Activated T-cell treated with anti-CD3 and anti-CD28 coated beads, Interleukin-2, amount 50 U/mL, for 48 hours (primary cell): ENCODE data around the gene PML.

Source experiments
- DNase-seq, 2 experiments: peaks; one replicate each; pipeline ENCODE4 v3.0.0-alpha.2; 2020

Gene PML

GRCh38 chr15:73986776-73987056 lies 7.8 kb upstream of the PML start:
- no peak for DNase-seq

- DNase-seq, result no peak
Observed at GRCh38 chr15:73987250-73987649, 7.3 kb upstream of the PML start.

DNA sequence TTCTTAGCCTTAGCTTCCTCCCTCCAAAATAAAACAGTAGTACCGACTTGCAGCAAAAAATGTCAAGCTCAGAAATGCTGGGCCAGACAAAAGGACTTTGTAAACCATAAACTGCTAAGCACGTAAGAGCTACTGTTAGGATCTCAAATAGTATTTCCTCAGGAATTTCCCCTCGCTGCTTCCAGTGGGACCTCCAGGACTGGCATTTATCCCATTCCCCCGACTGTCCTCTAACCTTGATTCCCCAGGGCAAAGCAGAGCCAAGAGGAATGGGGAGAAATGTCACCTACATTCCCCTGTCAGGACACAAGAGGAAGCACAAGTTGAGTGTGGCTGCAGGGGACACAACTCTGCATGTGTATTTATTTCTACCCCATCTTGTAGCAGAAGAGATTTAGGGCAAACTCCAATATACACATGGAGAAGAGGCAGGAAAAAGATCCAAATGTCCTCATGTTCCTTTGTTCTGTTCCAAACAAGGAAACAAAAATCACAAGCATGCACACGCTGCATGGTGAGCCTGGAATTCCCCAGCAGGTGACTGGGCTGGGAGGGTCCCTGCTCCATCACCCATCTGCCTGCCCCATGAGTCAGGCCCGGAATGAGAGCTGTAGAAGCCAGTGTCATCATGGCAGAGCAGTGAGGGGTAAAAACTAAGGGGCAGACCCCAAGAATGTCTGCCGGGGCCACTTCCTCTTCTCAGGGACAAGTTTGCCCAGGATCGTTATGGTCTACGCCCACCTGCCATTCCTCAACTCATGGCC lies 6.7 kb upstream of the PML start:
- DNase-seq, result no peak

DNA sequence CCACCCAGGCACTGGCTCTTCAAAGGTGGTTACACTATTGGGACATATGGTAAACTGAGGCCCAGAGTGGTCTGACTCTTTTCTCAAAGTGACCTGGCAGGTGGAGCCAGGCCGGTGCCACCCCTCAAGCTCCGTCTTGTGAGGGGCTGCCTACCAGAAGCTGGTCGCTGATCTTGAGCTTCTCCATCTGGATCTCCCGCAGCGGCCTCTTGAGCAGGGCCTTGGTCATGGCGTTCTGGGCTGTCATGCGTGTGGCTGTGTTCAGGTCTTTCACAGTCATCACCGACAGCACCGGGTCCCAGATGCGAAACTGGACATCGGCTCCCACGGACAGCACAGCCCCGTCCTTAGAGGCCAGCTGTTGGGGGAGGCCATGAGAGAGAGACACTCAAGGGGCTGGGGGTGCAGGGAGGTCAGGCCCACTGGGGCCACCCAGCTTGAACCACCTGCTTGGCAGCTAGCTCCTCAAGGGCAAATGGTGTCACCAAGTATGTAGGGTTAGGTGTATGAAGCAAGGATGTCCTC lies 6.0 kb upstream of the PML start:
- no peak for DNase-seq

DNA sequence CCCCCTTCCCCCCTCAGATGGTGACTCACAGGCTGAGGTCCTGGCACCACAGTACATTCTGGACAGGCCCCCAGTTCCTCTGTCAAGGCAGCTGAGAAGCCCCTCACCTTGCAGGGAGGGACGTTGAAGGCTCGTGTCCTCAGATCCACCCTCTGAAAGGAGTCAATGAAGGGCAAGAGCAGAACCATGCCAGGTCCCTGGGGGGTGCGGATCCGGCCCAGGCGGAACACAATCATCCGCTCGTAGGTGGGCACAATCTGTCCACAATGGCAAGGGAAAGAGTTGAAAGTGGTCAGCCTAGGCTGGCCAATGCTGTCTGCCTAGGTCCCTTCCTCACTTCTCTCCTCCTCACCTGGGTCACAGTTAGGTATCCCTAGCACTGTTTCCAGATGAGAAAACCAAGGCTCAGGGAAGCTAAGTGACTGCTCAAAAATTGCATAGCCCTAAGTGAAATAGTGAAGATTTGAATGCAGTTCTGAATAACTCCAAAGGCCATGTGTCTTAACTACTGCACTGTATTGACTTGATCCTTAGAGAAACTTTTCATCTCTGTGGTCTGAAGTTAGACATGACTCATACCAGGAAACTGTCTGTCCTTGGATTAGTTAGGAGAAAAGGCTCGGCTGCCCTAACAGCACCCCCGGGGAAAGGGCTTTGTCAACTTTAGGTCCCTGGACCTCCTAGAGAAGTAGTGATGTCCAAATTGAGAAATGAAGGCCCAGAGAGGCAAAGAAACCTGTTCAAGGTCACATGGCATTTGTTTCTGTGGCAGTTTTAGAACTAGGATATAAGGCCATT lies 5.3 kb upstream of the PML start:
- DNase-seq, result no peak

DNA sequence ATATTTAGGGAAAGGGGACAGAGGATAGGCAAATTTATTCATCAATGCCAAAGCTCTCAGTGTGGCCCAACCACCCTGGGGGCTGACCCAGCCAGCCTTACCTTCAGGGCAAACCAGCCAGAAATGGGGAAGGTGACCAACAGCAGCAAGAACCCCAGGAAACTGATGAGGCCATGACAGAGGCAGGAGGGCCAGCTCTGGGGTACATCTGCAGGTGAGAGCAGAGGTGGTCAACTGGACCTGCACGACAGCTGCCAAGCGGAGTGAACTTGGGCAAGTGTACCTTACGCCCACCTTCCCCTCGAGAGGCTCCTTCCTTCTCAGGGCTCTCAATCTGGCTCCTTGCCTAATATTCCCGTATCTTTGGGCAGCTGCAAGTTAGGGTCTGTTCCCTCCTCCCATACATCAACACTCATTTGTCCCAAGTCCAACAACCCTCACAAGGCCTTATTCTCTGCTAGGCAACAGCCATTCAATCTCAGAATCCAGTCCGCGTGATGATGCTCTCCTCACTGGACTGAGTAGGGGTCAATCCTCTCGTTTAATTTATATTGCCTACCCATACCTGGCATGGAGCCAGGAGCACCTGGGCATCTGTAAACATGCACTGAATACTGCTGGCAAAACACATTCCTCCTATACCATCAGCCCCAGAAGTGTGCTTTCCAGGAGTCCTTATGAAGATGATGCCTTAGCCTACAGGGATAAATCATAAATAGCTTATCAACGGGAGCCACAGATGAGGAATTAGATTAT lies 4.1 kb upstream of the PML start:
- no peak for DNase-seq

GRCh38 chr15:73991260-73991659 lies 3.3 kb upstream of the PML start:
- no peak for DNase-seq

DNA sequence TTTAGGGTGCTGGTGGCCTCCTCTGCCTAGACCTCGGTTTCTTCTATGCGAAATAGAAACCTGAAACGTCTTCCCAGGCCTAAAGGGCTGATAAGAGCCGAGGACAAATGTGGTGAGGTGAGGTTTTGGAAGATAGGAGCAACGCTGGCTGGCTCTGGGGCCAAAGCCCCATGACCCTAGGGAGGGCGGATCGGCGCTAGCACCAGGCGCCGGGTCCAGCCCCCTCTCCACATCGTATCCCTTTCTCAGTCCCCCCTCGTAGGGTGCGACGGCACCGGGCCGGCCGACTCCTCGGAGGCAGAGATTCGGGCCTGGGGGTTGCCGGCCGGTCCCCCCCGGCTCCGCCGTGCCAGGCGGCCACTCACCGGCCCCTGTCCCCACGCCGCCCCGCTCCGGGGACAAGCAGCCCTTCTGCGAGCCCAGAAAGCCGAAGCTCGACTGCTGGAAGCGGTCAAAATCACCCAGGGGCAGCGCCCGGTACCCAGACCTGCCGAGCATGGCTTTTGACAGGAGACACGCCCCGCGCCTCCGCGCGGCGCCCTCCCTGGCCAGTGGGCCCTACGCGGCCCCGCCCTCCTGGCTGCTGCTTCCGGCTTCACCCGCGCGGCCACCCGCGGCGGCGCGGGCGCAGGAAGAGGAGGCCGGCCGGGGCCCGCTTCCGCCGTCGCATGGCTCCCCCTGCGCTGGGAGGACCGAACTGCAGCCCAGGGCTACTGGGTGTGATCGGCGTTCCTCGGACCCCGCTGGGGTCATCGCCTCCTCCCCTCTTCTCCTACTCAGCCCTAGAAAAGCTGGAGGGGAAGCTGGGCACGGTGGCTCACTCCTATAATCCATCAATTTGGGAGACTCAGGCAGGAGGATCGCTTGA lies 2.6 kb upstream of the PML start, which contains the start of gene STOML1:
Gene STOML1, minus strand, starts transcription at position 570 of the 868 bp plus-strand sequence. Its CDS starts 72 bp downstream, at position 498.
- peak; percentile 97 to 98 for DNase-seq

DNA sequence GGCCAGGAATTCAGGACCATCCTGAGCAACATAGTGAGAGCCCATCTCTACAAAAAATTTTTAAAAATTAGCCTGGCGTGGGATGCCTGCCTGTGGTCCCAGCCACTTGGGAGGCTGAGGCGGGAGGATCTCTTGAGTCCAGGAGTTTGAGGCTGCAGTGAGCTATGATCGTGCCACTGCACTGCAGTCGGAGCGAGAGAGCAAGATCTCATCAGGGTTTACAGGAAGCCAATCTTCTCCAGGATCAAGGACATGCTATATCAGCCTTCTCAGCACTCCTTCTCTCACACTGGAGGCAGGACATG lies 2.0 kb upstream of the PML start:
- DNase-seq, result peak in 1 of 2 experiments; percentile 37

- DNase-seq, result no peak
Observed at GRCh38 chr15:73993211-73993994, 1.1 kb upstream of the PML start.

GRCh38 chr15:73994912-73995622 lies 551 bp downstream of the PML start:
- peak in 1 of 2 experiments; percentile 42 for DNase-seq

- DNase-seq, result no peak
Observed at GRCh38 chr15:73996267-73996666, 1.8 kb downstream of the PML start.

GRCh38 chr15:73996939-73997338 lies 2.4 kb downstream of the PML start:
- no peak for DNase-seq

GRCh38 chr15:73997986-73998385 lies 3.5 kb downstream of the PML start:
- no peak for DNase-seq

DNA sequence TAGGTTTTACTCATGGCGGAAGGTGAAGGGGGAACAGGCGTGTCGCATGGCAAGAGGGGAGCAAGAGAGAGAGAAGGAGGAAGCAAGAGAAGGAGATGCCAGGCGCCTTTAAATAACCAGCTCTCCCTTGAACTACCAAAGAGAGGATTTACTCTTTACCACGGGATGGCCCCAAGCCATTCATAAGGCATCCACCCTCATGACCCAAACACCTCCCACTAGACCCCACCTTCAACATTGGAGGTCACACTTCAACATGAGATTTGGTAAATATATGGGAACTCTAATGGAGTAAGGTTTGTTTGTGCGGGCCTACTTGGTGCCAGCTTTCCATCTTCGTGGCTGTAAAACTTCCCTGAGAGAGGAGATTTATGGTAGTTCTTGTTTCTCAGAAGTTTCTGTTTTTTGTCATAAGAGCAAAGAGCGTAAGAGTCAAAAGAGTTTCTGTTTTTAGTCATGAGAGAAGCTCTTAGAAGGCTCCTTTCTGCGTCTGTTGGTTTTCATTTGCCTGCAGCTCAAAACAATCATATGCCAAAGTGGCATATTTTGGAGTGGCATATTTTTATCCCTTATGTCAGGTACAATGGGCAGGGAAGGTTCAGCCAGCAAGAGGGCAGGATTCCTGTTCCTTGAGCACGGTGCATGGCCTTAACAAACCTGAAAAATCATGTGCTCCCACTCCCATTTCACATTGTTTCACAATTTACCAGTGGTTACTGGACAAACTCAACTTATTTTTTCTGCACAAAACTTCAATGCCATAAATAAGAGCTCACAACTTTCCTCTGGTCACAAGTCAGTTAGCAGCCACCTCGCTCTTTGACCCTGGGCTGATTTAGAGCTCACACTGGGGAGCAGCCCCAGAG lies 12.5 kb downstream of the PML start:
- peak; percentile 40 to 43 for DNase-seq

DNA sequence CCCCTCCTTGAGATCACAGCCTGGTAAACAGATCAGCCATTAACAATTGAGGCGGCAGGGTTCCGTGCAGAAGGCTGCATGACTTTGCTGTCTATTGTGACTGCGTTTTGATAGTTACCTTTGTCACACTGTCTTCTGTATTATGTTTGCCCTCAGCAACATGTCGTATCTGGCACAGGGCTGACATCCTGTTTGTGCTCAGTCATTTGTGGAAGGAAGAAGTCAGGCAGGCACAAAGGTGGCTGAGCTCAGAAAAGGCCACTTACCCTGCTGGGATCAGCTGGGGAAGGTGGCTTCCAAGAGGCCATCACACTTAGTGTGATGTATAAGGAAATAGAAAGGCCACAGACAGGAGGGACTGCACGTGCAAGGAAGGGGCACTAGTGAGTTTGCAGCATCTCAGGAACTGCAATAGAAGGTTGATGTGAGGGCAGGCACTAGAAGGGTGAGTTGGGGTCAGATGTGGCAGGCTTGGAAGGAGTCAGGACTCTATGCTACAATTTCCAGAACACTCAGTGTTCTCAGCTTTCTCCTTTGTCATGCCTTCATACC lies 13.4 kb downstream of the PML start:
- peak in 1 of 2 experiments; percentile 32 for DNase-seq

DNA sequence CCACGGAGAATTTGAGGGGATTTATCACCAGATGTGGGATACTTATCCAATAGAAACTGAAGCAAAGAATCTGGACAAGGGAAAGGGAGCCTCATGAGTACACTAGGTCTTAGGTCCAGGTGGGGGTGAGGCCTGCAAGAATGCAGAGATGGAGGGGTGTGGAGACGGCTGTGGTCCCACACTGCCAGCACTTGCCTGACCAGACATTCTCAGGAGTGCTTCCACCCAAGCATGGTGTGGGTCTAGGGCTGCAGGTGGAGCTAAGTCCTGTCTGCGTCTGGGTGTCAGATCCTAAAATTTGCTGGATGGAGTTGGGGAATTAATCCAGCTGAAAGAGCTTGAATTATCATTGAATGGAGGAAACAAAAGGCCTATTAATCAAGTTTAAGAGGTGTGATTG lies 14.4 kb downstream of the PML start:
- DNase-seq, result no peak

DNA sequence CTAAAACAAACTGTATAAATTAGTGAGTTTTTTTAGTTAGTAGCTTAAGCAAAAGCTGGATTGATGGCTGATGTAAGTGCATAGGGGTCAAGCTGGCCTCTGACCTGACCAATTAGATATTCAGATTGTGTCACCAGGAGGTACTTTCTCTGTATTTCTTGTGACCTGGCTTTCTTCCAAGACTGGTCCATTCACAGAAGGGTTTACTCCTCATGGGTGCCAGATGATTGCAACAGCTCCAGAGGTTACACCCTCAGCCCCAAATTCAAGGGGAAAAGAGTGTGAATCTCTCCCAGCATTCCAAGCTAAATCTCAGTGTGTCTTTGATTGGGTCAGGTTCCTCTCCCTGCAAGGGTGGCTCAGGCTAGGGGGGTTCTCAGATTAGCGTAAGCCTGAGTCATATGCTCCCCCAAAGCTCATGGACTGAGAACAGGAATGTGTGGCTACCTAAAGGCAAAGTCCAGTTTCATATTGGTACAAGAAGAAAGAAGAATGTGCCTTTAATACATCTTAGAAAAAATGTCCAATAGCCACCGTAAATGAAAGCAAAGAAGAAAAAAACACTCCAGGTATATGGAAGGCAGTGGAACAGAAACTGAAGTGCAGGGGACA lies 16.5 kb downstream of the PML start:
- DNase-seq, result no peak

GRCh38 chr15:74011610-74012009 lies 17.1 kb downstream of the PML start:
- no peak for DNase-seq
